Measurements from ENCODE around the gene DMBX1. TPM values are rescaled to one million over a fixed set of nuclear protein-coding genes. Genes with fewer than 3 reads are reported as not detected.

Gene DMBX1
- total and polyA plus RNA-seq, 9 donors, result 0.06 to 0.12 TPM; not detected in 7

- DNase-seq, result no peak
- H3K27ac ChIP-seq (ENCODE audit: low read length), result no peak overlapping the region
- 65% methylated on average over 4 of the region's 7 CpGs for WGBS (ENCODE audit: insufficient coverage)
- H3K9me3 ChIP-seq (replicated peaks; ENCODE audit: control insufficient read depth, low read depth, low read length), result no peaks in the 10 kb centered on the region
- H3K27me3 ChIP-seq (ENCODE audit: control insufficient read depth, insufficient read depth, low read length), result peaks cover 78% of the 10 kb centered on the region
- H3K36me3 ChIP-seq (ENCODE audit: control insufficient read depth, insufficient read depth, low read length), result no peaks in the 10 kb centered on the region
- no peaks in the 10 kb centered on the region for H3K4me1 ChIP-seq (ENCODE audit: control insufficient read depth, insufficient read depth, low read length)
- no peak overlapping the region for H3K4me3 ChIP-seq (ENCODE audit: low read length)
These were observed 17.0 kb upstream of the DMBX1 start for GRCh38 chr1:46472498-46473181.

GRCh38 chr1:46473991-46474390 lies 15.6 kb upstream of the DMBX1 start:
- Histone ChIP-seq H3K27ac (ENCODE audit: low read length) (no peak overlapping the region), H3K36me3 (ENCODE audit: control insufficient read depth, insufficient read depth, low read length) (no peaks in the 10 kb centered on the region), H3K27me3 (ENCODE audit: control insufficient read depth, insufficient read depth, low read length) (peaks cover 78% of the 10 kb centered on the region), H3K9me3 (replicated peaks; ENCODE audit: control insufficient read depth, low read depth, low read length) (no peaks in the 10 kb centered on the region), H3K4me1 (ENCODE audit: control insufficient read depth, insufficient read depth, low read length) (no peaks in the 10 kb centered on the region), H3K4me3 (ENCODE audit: low read length) (no peak overlapping the region)
- 10% methylated on average over 2 of the region's 4 CpGs for WGBS (ENCODE audit: insufficient coverage)
- no peak for DNase-seq

GRCh38 chr1:46474570-46474969 lies 15.1 kb upstream of the DMBX1 start:
- Histone ChIP-seq H3K9me3 (replicated peaks; ENCODE audit: control insufficient read depth, low read depth, low read length) (no peaks in the 10 kb centered on the region), H3K4me1 (ENCODE audit: control insufficient read depth, insufficient read depth, low read length) (no peaks in the 10 kb centered on the region), H3K27ac (ENCODE audit: low read length) (no peak overlapping the region), H3K36me3 (ENCODE audit: control insufficient read depth, insufficient read depth, low read length) (no peaks in the 10 kb centered on the region), H3K4me3 (ENCODE audit: low read length) (no peak overlapping the region), H3K27me3 (ENCODE audit: control insufficient read depth, insufficient read depth, low read length) (peaks cover 78% of the 10 kb centered on the region)
- WGBS (ENCODE audit: insufficient coverage), result no CpG with 5 or more reads among the region's 20 CpGs
- DNase-seq, result no peak

DNA sequence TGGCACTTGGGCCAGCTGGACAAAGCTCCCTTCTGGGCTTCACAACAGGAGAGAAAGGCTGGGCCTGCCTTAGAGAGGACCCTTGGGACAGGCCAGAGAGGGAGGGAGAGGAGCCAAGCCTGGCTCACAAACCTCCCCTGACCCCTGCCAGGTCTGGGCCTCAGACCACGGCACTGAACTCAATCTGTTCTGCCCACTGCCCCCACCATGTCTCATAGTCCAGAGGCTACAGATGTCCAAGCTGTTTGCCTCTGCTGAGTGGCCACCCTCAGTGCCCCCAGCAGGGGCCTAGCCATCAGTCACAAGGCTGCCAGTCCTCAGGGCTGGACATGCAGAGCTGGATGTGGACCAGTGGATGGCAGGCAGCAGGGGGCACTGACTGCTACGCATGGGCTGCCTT lies 13.0 kb upstream of the DMBX1 start:
- no peak overlapping the region for H3K27ac ChIP-seq (ENCODE audit: low read length)
- H3K9me3 ChIP-seq (replicated peaks; ENCODE audit: control insufficient read depth, low read depth, low read length), result no peaks in the 10 kb centered on the region
- no peaks in the 10 kb centered on the region for H3K4me1 ChIP-seq (ENCODE audit: control insufficient read depth, insufficient read depth, low read length)
- H3K27me3 ChIP-seq (ENCODE audit: control insufficient read depth, insufficient read depth, low read length), result peaks cover 81% of the 10 kb centered on the region
- no peak overlapping the region for H3K4me3 ChIP-seq (ENCODE audit: low read length)
- DNase-seq, result no peak
- no peaks in the 10 kb centered on the region for H3K36me3 ChIP-seq (ENCODE audit: control insufficient read depth, insufficient read depth, low read length)
- 46% methylated on average over 2 of the region's 2 CpGs for WGBS (ENCODE audit: insufficient coverage)

DNA sequence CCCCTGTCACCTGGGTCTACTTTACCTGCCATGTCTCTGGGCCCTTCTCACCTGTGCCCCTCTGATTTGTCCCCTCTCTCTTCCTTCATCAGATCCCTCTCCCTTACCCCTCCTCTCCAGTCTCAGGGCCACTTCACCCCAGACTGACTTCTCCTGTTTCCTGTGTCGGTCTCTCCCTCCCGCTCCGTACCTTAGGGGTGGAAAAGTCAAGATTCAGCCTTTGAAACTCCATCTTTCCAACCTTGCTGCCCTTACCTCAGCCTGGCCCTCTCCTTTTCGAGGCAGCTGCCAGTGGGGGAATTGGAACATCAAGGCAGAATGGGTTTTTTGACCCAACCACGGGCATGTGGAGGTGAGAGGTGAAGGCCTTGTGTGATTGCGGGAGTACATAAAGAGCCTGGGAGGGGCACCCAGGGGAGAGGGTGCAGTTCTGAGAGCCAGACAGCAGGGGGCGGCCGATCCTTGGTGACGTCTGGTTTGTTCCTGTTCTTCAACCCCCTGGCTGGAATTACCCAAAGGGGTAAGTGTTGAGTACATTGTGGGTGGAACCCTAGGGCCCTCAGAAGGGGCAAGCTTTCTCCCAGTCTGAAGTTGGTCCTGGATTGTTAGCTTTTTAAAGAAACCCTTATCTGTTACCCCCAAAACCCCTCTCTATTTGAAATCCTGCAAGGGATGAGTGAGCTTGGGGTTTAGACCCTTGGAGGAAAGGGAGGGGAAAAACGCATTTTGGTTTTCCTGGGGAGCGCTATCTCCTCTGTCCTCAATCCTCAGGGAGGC lies 12.3 kb upstream of the DMBX1 start:
- DNase-seq, result peak; percentile 57
- peaks cover 83% of the 10 kb centered on the region for H3K27me3 ChIP-seq (ENCODE audit: control insufficient read depth, insufficient read depth, low read length)

GRCh38 chr1:46478721-46479485 lies 10.7 kb upstream of the DMBX1 start:
- peaks cover 92% of the 10 kb centered on the region for H3K27me3 ChIP-seq (ENCODE audit: control insufficient read depth, insufficient read depth, low read length)
- 50% methylated on average over 7 of the region's 8 CpGs for WGBS (ENCODE audit: insufficient coverage)

More for the DNA sequence above, 12.3 kb upstream of the DMBX1 start:
- Histone ChIP-seq H3K4me3 (ENCODE audit: low read length) (no peak overlapping the region), H3K27ac (ENCODE audit: low read length) (no peak overlapping the region), H3K4me1 (ENCODE audit: control insufficient read depth, insufficient read depth, low read length) (no peaks in the 10 kb centered on the region), H3K9me3 (replicated peaks; ENCODE audit: control insufficient read depth, low read depth, low read length) (no peaks in the 10 kb centered on the region), H3K36me3 (ENCODE audit: control insufficient read depth, insufficient read depth, low read length) (no peaks in the 10 kb centered on the region)
- 4% methylated on average over 4 of the region's 11 CpGs for WGBS (ENCODE audit: insufficient coverage)

DNA sequence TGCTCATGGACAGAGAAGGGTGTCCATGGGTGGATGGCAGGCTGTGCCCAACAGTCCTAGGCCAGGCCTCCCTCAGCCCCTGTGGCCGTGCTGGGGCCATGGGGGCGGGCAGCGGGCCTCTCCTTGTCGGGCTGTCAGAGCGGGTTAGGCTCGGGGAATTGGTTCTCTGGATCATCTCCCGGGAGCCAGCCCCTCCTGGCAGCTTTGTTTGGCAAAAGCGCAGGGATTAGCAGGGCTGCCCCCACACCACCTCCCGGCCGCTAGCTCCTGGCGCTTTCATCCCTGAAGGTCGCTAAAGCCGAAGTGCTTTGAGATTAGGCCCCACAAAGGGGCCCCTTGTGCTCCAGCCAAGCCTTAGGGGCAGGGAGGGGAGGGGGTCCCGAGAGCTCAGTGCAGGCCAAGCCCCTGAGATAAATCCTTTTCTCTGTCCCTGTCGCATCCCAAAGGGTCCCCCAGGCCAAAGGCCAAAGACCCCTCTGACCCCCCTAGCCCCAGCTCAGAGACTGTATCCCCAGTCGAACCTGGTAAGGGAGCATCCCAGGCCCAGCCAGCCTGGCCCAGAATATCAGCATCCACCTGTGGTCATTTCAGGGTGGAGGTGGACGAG lies 9.8 kb upstream of the DMBX1 start:
- no peak for DNase-seq
- Histone ChIP-seq H3K9me3 (replicated peaks; ENCODE audit: control insufficient read depth, low read depth, low read length) (no peaks in the 10 kb centered on the region), H3K4me1 (ENCODE audit: control insufficient read depth, insufficient read depth, low read length) (no peaks in the 10 kb centered on the region), H3K27me3 (ENCODE audit: control insufficient read depth, insufficient read depth, low read length) (peaks cover 92% of the 10 kb centered on the region), H3K27ac (ENCODE audit: low read length) (no peak overlapping the region), H3K36me3 (ENCODE audit: control insufficient read depth, insufficient read depth, low read length) (no peaks in the 10 kb centered on the region), H3K4me3 (ENCODE audit: low read length) (no peak overlapping the region)
- 12% methylated on average over 12 of the region's 17 CpGs for WGBS (ENCODE audit: insufficient coverage)

More at GRCh38 chr1:46478721-46479485, 10.7 kb upstream of the DMBX1 start:
- H3K9me3 ChIP-seq (replicated peaks; ENCODE audit: control insufficient read depth, low read depth, low read length), result no peaks in the 10 kb centered on the region
- no peaks in the 10 kb centered on the region for H3K4me1 ChIP-seq (ENCODE audit: control insufficient read depth, insufficient read depth, low read length)
- H3K36me3 ChIP-seq (ENCODE audit: control insufficient read depth, insufficient read depth, low read length), result no peaks in the 10 kb centered on the region
- H3K27ac ChIP-seq (ENCODE audit: low read length), result no peak overlapping the region
- no peak for DNase-seq
- H3K4me3 ChIP-seq (ENCODE audit: low read length), result no peak overlapping the region

- DNase-seq, result no peak
- peaks cover 4% of the 10 kb centered on the region for H3K4me1 ChIP-seq (ENCODE audit: control insufficient read depth, insufficient read depth, low read length)
- H3K36me3 ChIP-seq (ENCODE audit: control insufficient read depth, insufficient read depth, low read length), result no peaks in the 10 kb centered on the region
- no peak overlapping the region for H3K27ac ChIP-seq (ENCODE audit: low read length)
- H3K4me3 ChIP-seq (ENCODE audit: low read length), result no peak overlapping the region
- no peaks in the 10 kb centered on the region for H3K9me3 ChIP-seq (replicated peaks; ENCODE audit: control insufficient read depth, low read depth, low read length)
- WGBS (ENCODE audit: insufficient coverage), result 0% methylated on average over 3 of the region's 7 CpGs
- peaks cover 93% of the 10 kb centered on the region for H3K27me3 ChIP-seq (ENCODE audit: control insufficient read depth, insufficient read depth, low read length)
These were observed 8.5 kb upstream of the DMBX1 start for GRCh38 chr1:46480959-46481646.

DNA sequence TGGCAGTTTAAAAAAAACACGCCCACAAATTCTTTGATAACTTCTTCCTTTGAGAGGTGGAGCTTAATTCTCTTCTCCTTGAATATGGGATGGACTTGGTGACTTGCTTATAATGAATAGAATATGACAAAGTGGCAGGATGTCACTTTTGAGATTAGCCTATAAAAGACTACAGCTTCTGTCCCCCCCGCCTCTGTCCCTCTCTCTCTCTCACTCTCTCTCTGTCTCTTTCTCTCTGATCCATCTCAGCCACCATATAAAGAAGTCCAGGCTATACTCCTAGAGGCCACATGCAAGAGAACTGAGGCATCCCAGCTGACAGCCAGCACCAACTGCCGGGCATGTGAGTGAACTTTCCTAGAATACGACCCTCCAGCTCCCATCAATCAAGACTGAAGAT lies 7.7 kb upstream of the DMBX1 start:
- H3K36me3 ChIP-seq (ENCODE audit: control insufficient read depth, insufficient read depth, low read length), result no peaks in the 10 kb centered on the region
- H3K4me3 ChIP-seq (ENCODE audit: low read length), result no peak overlapping the region
- no peak for DNase-seq
- H3K27ac ChIP-seq (ENCODE audit: low read length), result no peak overlapping the region
- H3K9me3 ChIP-seq (replicated peaks; ENCODE audit: control insufficient read depth, low read depth, low read length), result no peaks in the 10 kb centered on the region
- H3K4me1 ChIP-seq (ENCODE audit: control insufficient read depth, insufficient read depth, low read length), result peaks cover 4% of the 10 kb centered on the region
- peaks cover 94% of the 10 kb centered on the region for H3K27me3 ChIP-seq (ENCODE audit: control insufficient read depth, insufficient read depth, low read length)
- 28% methylated on average over 2 of the region's 4 CpGs for WGBS (ENCODE audit: insufficient coverage)
